MCF 10A (cell line): ENCODE measurements around the gene EEA1. TPM values are rescaled to one million over a fixed set of nuclear protein-coding genes. Genes with fewer than 3 reads are reported as not detected.
"Not testable (repeated sequence)": the region's sequence is repeated elsewhere in the genome, so short reads cannot be mapped to it uniquely, and the experiment has no call there.

Experiments
- BruUV-seq: library from RNA; stranded (reverse); fragments of 400-500 nt; replicated peaks from 2 replicates; lab custom pipeline; 2021; lab: Mats Ljungman, UMichigan
- CTCF ChIA-PET: fragments of 300-600 bp; sonication (Branson Sonifier 250); formaldehyde crosslinking; extraction: SDS; loops from one replicate; lab custom pipeline; 2021; ENCODE audit warnings: antibody characterized with exemption, inconsistent platforms; lab: Yijun Ruan, JAX
- POLR2A ChIA-PET: fragments of 300-600, 350-650 bp; sonication (Branson Sonifier 250); formaldehyde crosslinking; extraction: SDS; loops from one replicate; lab custom pipeline; 2020; ENCODE audit warnings: antibody characterized with exemption, inconsistent platforms; lab: Yijun Ruan, JAX
- DNase-seq: peaks from one replicate; pipeline ENCODE4 v3.0.0-alpha.2; 2018; ENCODE audit not compliant: unreplicated experiment
- H3K27ac Mint-ChIP-seq: one replicate; pipeline ENCODE4 v1.8.0; 2022; ENCODE audit warnings: mild to moderate bottlenecking, low read depth, mixed read lengths; ENCODE audit not compliant: unreplicated experiment
- H3K27me3 Mint-ChIP-seq: one replicate; pipeline ENCODE4 v1.8.0; 2022; ENCODE audit warnings: mixed read lengths; ENCODE audit not compliant: insufficient read depth, unreplicated experiment
- H3K36me3 Mint-ChIP-seq: one replicate; pipeline ENCODE4 v1.8.0; 2022; ENCODE audit warnings: mild to moderate bottlenecking, moderate library complexity, mixed read lengths; ENCODE audit not compliant: insufficient read depth, unreplicated experiment
- H3K4me1 Mint-ChIP-seq: one replicate; pipeline ENCODE4 v1.8.0; 2022; ENCODE audit warnings: mixed read lengths; ENCODE audit not compliant: insufficient read depth, unreplicated experiment
- H3K4me3 Mint-ChIP-seq: one replicate; pipeline ENCODE4 v1.8.0; 2022; ENCODE audit warnings: mild to moderate bottlenecking, moderate library complexity, mixed read lengths; ENCODE audit not compliant: unreplicated experiment
- H3K9me3 Mint-ChIP-seq: one replicate; pipeline ENCODE4 v1.8.0; 2022; ENCODE audit warnings: mixed read lengths; ENCODE audit not compliant: unreplicated experiment
- intact Hi-C: fragments of 100-400 bp; cut with micrococcal nuclease; formaldehyde crosslinking; loops from 2 replicates; pipeline ENCODE4 v1.14.1; 2022
- total RNA-seq: library from RNA; stranded (reverse); gene quantifications from 2 replicates; pipeline ENCODE4 v1.2.3, GENCODE V29; 2022
- TF ChIP-seq, protein P1 (sequence below): fragments of 200-600 bp; IDR thresholded peaks from one replicate; pipeline ENCODE4 v1.8.0; 2022; ENCODE audit warnings: antibody characterized with exemption, mild to moderate bottlenecking; ENCODE audit not compliant: unreplicated experiment

Gene EEA1
- total RNA-seq, 1 experiment from 2014 or later: 46.3 TPM

DNA sequence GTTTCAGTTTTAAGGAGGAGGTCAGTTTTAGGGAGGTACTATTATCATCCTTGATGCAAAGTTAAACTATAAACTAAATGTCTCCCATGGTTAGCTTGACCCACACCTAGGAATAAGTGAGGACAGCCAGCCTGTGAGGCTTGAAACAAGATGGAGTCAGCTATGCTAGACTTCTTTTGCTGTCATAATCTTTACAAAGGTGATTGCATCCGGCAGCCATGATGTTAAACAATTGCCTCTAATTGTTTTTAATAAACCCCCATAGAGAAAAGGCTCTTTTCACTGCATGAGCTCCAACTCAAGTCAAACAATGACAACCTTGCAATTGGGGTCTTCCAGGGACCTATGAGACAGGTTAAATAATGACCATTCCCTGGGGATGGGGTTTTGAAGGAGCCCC is 45.7 kb upstream of the EEA1 start:
- intact Hi-C loops: loop anchor here (5.0 kb wide), 2 partner anchors 47 to 187 kb away; partner anchors contain the start of gene EEA1
- peaks cover 24% of the 10 kb centered on the region for H3K4me1 Mint-ChIP-seq
- H3K36me3 Mint-ChIP-seq: no peaks in the 10 kb centered on the region
- POLR2A ChIA-PET: interaction anchor here (0.5 to 4.2 kb wide), 9 partner anchors 11 to 440 kb away, joined by 3 to 46 read pairs (median 3); partner anchors contain the start of gene EEA1
- peak overlapping the region; percentile 94 for H3K27ac Mint-ChIP-seq
- H3K27me3 Mint-ChIP-seq: no peaks in the 10 kb centered on the region
- BruUV-seq: no TSS peak
- no peaks in the 10 kb centered on the region for H3K9me3 Mint-ChIP-seq
- CTCF ChIA-PET: interaction anchor here (0.6 to 5.1 kb wide), 8 partner anchors 8 to 732 kb away, joined by 3 to 43 read pairs (median 4); no protein-coding TSS in a partner anchor
- H3K4me3 Mint-ChIP-seq: no peak overlapping the region
- TF ChIP-seq, protein P1, sequence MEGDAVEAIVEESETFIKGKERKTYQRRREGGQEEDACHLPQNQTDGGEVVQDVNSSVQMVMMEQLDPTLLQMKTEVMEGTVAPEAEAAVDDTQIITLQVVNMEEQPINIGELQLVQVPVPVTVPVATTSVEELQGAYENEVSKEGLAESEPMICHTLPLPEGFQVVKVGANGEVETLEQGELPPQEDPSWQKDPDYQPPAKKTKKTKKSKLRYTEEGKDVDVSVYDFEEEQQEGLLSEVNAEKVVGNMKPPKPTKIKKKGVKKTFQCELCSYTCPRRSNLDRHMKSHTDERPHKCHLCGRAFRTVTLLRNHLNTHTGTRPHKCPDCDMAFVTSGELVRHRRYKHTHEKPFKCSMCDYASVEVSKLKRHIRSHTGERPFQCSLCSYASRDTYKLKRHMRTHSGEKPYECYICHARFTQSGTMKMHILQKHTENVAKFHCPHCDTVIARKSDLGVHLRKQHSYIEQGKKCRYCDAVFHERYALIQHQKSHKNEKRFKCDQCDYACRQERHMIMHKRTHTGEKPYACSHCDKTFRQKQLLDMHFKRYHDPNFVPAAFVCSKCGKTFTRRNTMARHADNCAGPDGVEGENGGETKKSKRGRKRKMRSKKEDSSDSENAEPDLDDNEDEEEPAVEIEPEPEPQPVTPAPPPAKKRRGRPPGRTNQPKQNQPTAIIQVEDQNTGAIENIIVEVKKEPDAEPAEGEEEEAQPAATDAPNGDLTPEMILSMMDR: no peak
- DNase-seq: no peak

DNA sequence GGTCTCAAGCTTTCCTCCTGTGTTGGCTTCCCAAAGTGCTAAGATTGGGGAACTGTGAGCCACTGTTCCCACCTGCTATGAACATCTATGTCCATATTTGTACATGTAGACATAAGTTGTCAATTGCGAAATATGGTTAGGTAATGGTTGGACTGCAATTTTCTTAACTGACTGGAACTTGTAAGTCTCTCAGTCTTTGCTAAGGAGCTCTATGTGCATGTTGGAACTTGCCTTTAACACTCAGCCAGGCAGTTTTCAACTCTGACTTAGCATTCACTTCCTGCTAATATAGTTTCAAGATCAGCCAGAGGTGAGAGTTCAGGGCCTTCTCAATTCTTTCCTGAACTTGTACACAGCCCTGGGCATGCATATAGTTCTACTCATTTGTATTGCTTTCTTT is 44.5 kb upstream of the EEA1 start:
- intact Hi-C loops: loop anchor here (1.0 to 5.0 kb wide), 3 partner anchors 46 to 186 kb away; partner anchors contain the start of gene EEA1
- Mint-ChIP-seq H3K4me1 (peaks cover 24% of the 10 kb centered on the region), H3K4me3 (peak overlapping the region; percentile 51), H3K27me3 (no peaks in the 10 kb centered on the region), H3K36me3 (no peaks in the 10 kb centered on the region), H3K9me3 (no peaks in the 10 kb centered on the region), H3K27ac (peak overlapping the region; percentile 94)
- ChIA-PET CTCF (interaction anchor here (0.5 to 5.1 kb wide), 6 partner anchors 13 to 987 kb away, joined by 3 to 43 read pairs (median 4); no protein-coding TSS in a partner anchor), POLR2A (interaction anchor here (0.8 to 5.1 kb wide), 13 partner anchors 10 to 894 kb away, joined by 3 to 105 read pairs (median 3); partner anchors contain the start of gene EEA1)
- BruUV-seq: no TSS peak
- peak; percentile 97 for DNase-seq
- TF ChIP-seq, protein P1: no peak

DNA sequence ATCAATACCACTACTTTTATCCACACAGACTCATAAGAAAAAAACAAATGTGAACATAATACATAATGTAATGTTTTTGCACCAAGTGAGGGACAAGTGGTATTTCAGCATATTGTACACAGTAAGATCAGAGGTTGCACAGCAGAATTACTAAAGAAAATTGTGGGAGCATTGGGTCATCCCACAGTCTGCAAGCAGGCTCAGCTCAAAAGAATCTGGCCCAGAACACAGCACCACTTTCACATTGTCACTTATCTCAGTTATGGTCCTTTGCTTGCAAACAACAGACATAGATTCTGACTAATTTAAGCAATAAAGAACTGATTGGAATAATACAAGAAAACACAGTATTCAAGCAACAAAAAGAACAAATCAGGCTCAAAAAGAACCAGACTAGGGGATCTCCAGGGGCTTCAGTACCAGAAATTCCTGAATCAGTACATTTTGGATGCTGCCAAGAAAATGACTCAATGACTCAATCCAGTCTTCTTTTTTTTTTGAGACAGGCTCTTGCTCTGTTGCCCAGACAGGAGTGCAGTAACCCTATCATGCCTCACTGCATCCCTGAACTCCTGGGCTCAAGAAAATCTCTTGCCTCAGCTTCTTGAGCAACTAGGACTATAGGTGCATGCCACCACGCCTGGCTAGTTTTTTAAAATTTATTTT is 42.9 kb upstream of the EEA1 start:
- peaks cover 31% of the 10 kb centered on the region for H3K4me1 Mint-ChIP-seq
- ChIA-PET CTCF (interaction anchor here (0.6 kb wide), 1 partner anchor 12 kb away, joined by 4 read pairs; no protein-coding TSS in a partner anchor), POLR2A (interaction anchor here (0.6 to 5.1 kb wide), 8 partner anchors 11 to 473 kb away, joined by 3 to 105 read pairs (median 3); partner anchors contain the start of gene EEA1)
- intact Hi-C loops: loop anchor here (5.0 kb wide), 2 partner anchors 45 to 185 kb away; partner anchors contain the start of gene EEA1
- TF ChIP-seq, protein P1: no peak
- H3K36me3 Mint-ChIP-seq: no peaks in the 10 kb centered on the region
- no peaks in the 10 kb centered on the region for H3K27me3 Mint-ChIP-seq
- no peak overlapping the region for H3K4me3 Mint-ChIP-seq
- peak; percentile 71 for DNase-seq
- H3K27ac Mint-ChIP-seq: peak overlapping the region; percentile 40
- H3K9me3 Mint-ChIP-seq: no peaks in the 10 kb centered on the region
- no TSS peak for BruUV-seq

DNA sequence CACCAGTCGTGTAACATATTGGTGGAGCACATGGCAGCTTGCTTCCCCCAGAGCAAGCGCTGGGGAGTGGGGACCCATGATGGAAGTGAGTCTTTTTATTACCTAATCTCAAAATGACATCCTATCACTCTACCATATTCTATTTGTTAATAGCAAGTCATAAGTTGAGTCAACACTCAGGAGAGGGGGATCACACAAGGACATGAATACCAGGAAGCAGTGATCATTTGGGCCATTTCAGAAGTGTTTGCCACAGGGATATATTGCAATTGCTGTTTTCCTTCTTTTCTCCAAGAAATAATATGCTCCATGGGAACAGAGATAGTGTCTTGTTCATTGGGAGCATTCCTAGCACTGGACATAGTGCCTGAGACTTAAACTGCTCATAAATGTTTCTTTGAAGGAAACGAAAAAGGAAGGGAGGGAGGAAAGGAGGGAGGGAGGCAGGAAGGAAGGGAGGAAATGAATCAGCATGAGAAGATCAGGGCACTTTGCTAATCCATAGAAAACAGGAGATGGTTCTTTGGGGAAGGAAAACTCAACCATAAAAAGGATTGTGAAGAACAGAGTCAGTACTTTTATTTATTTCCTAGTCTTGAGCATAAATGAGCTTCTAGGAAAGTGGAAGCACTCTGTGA is 39.2 kb upstream of the EEA1 start:
- no peaks in the 10 kb centered on the region for H3K36me3 Mint-ChIP-seq
- no peaks in the 10 kb centered on the region for H3K9me3 Mint-ChIP-seq
- TF ChIP-seq, protein P1: no peak
- ChIA-PET CTCF (no interaction called here), POLR2A (interaction anchor here (0.6 to 1.3 kb wide), 3 partner anchors 38 to 413 kb away, joined by 3 to 5 read pairs (median 5); partner anchors contain the start of gene EEA1)
- peaks cover 26% of the 10 kb centered on the region for H3K4me1 Mint-ChIP-seq
- no peaks in the 10 kb centered on the region for H3K27me3 Mint-ChIP-seq
- intact Hi-C loops: no loop called here
- H3K27ac Mint-ChIP-seq: peak overlapping the region; percentile 36
- DNase-seq: no peak
- no peak overlapping the region for H3K4me3 Mint-ChIP-seq
- BruUV-seq: no TSS peak

DNA sequence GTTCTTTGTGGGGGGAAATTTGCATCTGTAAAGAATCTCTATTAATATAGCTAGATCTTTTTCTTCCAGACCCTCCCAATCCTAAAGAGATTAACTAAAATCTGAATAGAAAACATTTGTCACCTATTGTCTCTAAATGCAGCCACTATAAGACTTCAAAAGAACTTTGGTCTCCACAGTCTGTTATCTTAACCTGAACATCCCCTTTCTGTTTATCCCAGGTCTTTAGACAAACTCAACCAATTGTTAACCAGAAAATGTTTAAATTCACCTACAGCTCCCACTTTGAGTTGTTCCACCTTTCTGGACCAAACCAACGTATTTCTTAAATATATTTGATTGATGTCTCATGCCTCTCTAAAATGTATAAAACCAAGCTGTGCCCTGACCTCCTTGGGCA is 35.3 kb upstream of the EEA1 start:
- DNase-seq, H3K9me3 Mint-ChIP-seq, POLR2A ChIA-PET, H3K36me3 Mint-ChIP-seq, H3K27me3 Mint-ChIP-seq, CTCF ChIA-PET, intact Hi-C loops, BruUV-seq, H3K4me1 Mint-ChIP-seq, H3K4me3 Mint-ChIP-seq: not testable (repeated sequence)
- peak overlapping the region; percentile 36 for H3K27ac Mint-ChIP-seq
